GM18526 (cell line): Measurements from ENCODE around the gene NPTXR.

ENCODE experiments used
- POLR2A ChIP-seq: IDR thresholded peaks from 3 replicates; pipeline ENCODE4 v1.6.1; 2011; ENCODE audit not compliant: insufficient read length; ENCODE audit errors: extremely low read depth

NPTXR gene

GRCh38 chr22:38811241-38811640 is 32.6 kb downstream of the NPTXR start:
- TF ChIP-seq POLR2A = no peak

GRCh38 chr22:38802671-38803121 is 41.1 kb downstream of the NPTXR start:
- no peak for TF ChIP-seq POLR2A

GRCh38 chr22:38799265-38800002 is 44.4 kb downstream of the NPTXR start:
- no peak for TF ChIP-seq POLR2A

GRCh38 chr22:38798496-38798895 is 45.3 kb downstream of the NPTXR start:
- TF ChIP-seq POLR2A = no peak

GRCh38 chr22:38796262-38796957 is 47.4 kb downstream of the NPTXR start:
- no peak for TF ChIP-seq POLR2A

- no peak for TF ChIP-seq POLR2A
Measured at GRCh38 chr22:38795569-38795968, 48.3 kb downstream of the NPTXR start.

GRCh38 chr22:38793721-38794466 is 49.9 kb downstream of the NPTXR start, which contains the start of gene DNAL4:
Gene DNAL4 (minus strand): TSS chr22:38794143. CDS start chr22:38782731, 11,412 bp downstream.
- no peak for TF ChIP-seq POLR2A

- TF ChIP-seq POLR2A = no peak
Measured at GRCh38 chr22:38793317-38793716, 50.5 kb downstream of the NPTXR start.

GRCh38 chr22:38792833-38793232 is 51.0 kb downstream of the NPTXR start:
- TF ChIP-seq POLR2A = no peak

GRCh38 chr22:38789606-38790005 is 54.2 kb downstream of the NPTXR start:
- no peak for TF ChIP-seq POLR2A

GRCh38 chr22:38788846-38789245 is 55.0 kb downstream of the NPTXR start:
- no peak for TF ChIP-seq POLR2A

- no peak for TF ChIP-seq POLR2A
Measured at GRCh38 chr22:38788021-38788816, 55.6 kb downstream of the NPTXR start.

- TF ChIP-seq POLR2A = no peak
Measured at GRCh38 chr22:38786631-38787030, 57.2 kb downstream of the NPTXR start.

GRCh38 chr22:38784856-38785255 is 59.0 kb downstream of the NPTXR start:
- no peak for TF ChIP-seq POLR2A

GRCh38 chr22:38784035-38784434 is 59.8 kb downstream of the NPTXR start:
- TF ChIP-seq POLR2A = no peak

- no peak for TF ChIP-seq POLR2A
Measured at GRCh38 chr22:38783095-38783615, 60.7 kb downstream of the NPTXR start.
